HEK293 (cell line): ENCODE measurements around the gene ZIC5.

Source experiments
- CTCF ChIA-PET: fragments of 350-600 bp; formaldehyde crosslinking; extraction: SDS; loops from one replicate; lab custom pipeline; 2021; ENCODE audit warnings: antibody characterized with exemption; lab: Yijun Ruan, JAX
- POLR2A ChIA-PET: fragments of 300-600 bp; formaldehyde crosslinking; extraction: SDS; loops from one replicate; lab custom pipeline; 2020; ENCODE audit warnings: antibody characterized with exemption, inconsistent platforms; lab: Yijun Ruan, JAX
- H3K27ac ChIP-seq: fragments of 200-500 bp; sonication (Bioruptor generic); 2 replicates; pipeline ENCODE4 v1.5.1; 2014; ENCODE audit warnings: low read depth, low read length, control low read depth, inconsistent platforms; ENCODE audit errors: extremely low read depth
- H3K36me3 ChIP-seq, 2 experiments: fragments of 200-500 bp in 1 of 2; sonication (Bioruptor generic) in 1 of 2; 1 replicate in 1 of 2; 2 replicates in 1 of 2; pipeline ENCODE4 v1.5.1; 2014 to 2017; ENCODE audit warnings: inconsistent platforms in 2 of 2, low read length in 2 of 2; ENCODE audit not compliant: control insufficient read depth in 2 of 2, insufficient read depth in 1 of 2
- H3K4me1 ChIP-seq: fragments of 200-500 bp; sonication (Bioruptor generic); 2 replicates; pipeline ENCODE4 v1.5.1; 2014; ENCODE audit warnings: mild to moderate bottlenecking, low read length, inconsistent platforms; ENCODE audit not compliant: control insufficient read depth, insufficient read depth
- H3K4me3 ChIP-seq: 2 replicates; pipeline ENCODE4 v1.5.1; 2011; ENCODE audit warnings: low read depth, mild to moderate bottlenecking, control low read depth, low read length, moderate library complexity
- H3K9me3 ChIP-seq: fragments of 200-500 bp; sonication (Bioruptor generic); 2 replicates; pipeline ENCODE4 v1.5.1; 2014; ENCODE audit warnings: low read depth, low read length, inconsistent platforms; ENCODE audit not compliant: control insufficient read depth, insufficient read depth
- GFI1B ChIP-seq: fragments of 450-650 bp; formaldehyde crosslinking; IDR thresholded peaks from 2 replicates; pipeline ENCODE4 v1.5.1; 2016; ENCODE audit warnings: missing biosample characterization, missing genetic modification characterization
- HOXA7 ChIP-seq: sonication (generic); formaldehyde crosslinking; IDR thresholded peaks from 2 replicates; pipeline ENCODE4 v1.8.1; 2022; ENCODE audit warnings: missing genetic modification reagents, borderline replicate concordance
- IKZF3 ChIP-seq: fragments of 450-650 bp; IDR thresholded peaks from 2 replicates; pipeline ENCODE4 v1.5.0; 2018; ENCODE audit warnings: missing biosample characterization, mild to moderate bottlenecking, missing genetic modification characterization, moderate library complexity
- KLF8 ChIP-seq: fragments of 450-650 bp; formaldehyde crosslinking; IDR thresholded peaks from 2 replicates; pipeline ENCODE4 v1.5.1; 2016; ENCODE audit warnings: missing biosample characterization, missing genetic modification characterization
- PRDM2 ChIP-seq: fragments of 450-650 bp; formaldehyde crosslinking; IDR thresholded peaks from 2 replicates; pipeline ENCODE4 v1.5.1; 2016; ENCODE audit warnings: missing biosample characterization, missing genetic modification characterization, borderline replicate concordance
- SALL2 ChIP-seq: fragments of 450-650 bp; formaldehyde crosslinking; IDR thresholded peaks from 2 replicates; pipeline ENCODE4 v1.5.0; 2017; ENCODE audit warnings: missing biosample characterization, mild to moderate bottlenecking, missing genetic modification characterization, borderline replicate concordance
- ZBTB10 ChIP-seq: fragments of 450-650 bp; formaldehyde crosslinking; IDR thresholded peaks from 2 replicates; pipeline ENCODE4 v1.5.1; 2016; ENCODE audit warnings: missing biosample characterization, missing genetic modification characterization
- ZBTB44 ChIP-seq: fragments of 450-650 bp; IDR thresholded peaks from 2 replicates; pipeline ENCODE4 v1.5.1; 2018; ENCODE audit warnings: missing biosample characterization, mild to moderate bottlenecking, missing genetic modification characterization
- ZBTB8A ChIP-seq: fragments of 450-650 bp; formaldehyde crosslinking; IDR thresholded peaks from 2 replicates; pipeline ENCODE4 v1.5.1; 2016; ENCODE audit warnings: missing biosample characterization, missing genetic modification characterization
- ZNF184 ChIP-seq: fragments of 450-650 bp; IDR thresholded peaks from 2 replicates; pipeline ENCODE4 v1.5.1; 2018; ENCODE audit warnings: missing biosample characterization, mild to moderate bottlenecking, missing genetic modification characterization
- ZNF221 ChIP-seq: fragments of 450-650 bp; formaldehyde crosslinking; IDR thresholded peaks from 2 replicates; pipeline ENCODE4 v1.5.1; 2017; ENCODE audit warnings: missing biosample characterization, missing genetic modification characterization, borderline replicate concordance
- ZNF239 ChIP-seq: fragments of 450-650 bp; formaldehyde crosslinking; IDR thresholded peaks from 2 replicates; pipeline ENCODE4 v1.5.1; 2016; ENCODE audit warnings: missing biosample characterization, missing genetic modification characterization
- ZNF292 ChIP-seq: fragments of 450-650 bp; formaldehyde crosslinking; IDR thresholded peaks from 2 replicates; pipeline ENCODE4 v1.5.1; 2016; ENCODE audit warnings: low read depth, missing biosample characterization, missing genetic modification characterization, borderline replicate concordance
- ZNF311 ChIP-seq: fragments of 450-650 bp; formaldehyde crosslinking; IDR thresholded peaks from 2 replicates; pipeline ENCODE4 v1.5.1; 2017; ENCODE audit warnings: missing biosample characterization, missing genetic modification characterization, borderline replicate concordance
- ZNF341 ChIP-seq: fragments of 450-650 bp; formaldehyde crosslinking; IDR thresholded peaks from 2 replicates; pipeline ENCODE4; 2016; ENCODE audit warnings: low read depth, missing biosample characterization, missing genetic modification characterization
- ZNF426 ChIP-seq: fragments of 450-650 bp; formaldehyde crosslinking; IDR thresholded peaks from 2 replicates; pipeline ENCODE4 v1.5.1; 2017; ENCODE audit warnings: missing biosample characterization, missing genetic modification characterization, mild to moderate bottlenecking, inconsistent platforms, moderate library complexity
- ZNF521 ChIP-seq: fragments of 450-650 bp; formaldehyde crosslinking; IDR thresholded peaks from 2 replicates; pipeline ENCODE4 v1.5.1; 2017; ENCODE audit warnings: missing biosample characterization, mild to moderate bottlenecking, missing genetic modification characterization
- ZNF544 ChIP-seq: fragments of 450-650 bp; formaldehyde crosslinking; IDR thresholded peaks from 2 replicates; pipeline ENCODE4 v1.5.0; 2017; ENCODE audit warnings: missing biosample characterization, missing genetic modification characterization
- ZNF558 ChIP-seq: fragments of 450-650 bp; formaldehyde crosslinking; IDR thresholded peaks from 2 replicates; pipeline ENCODE4 v1.5.1; 2016; ENCODE audit warnings: missing biosample characterization, missing genetic modification characterization
- ZNF626 ChIP-seq: fragments of 450-650 bp; sonication (Bioruptor Pico); formaldehyde crosslinking; IDR thresholded peaks from 2 replicates; pipeline ENCODE4 v1.5.1; 2018; ENCODE audit warnings: missing biosample characterization, missing genetic modification characterization, inconsistent platforms
- ZNF670 ChIP-seq: fragments of 450-650 bp; formaldehyde crosslinking; IDR thresholded peaks from 2 replicates; pipeline ENCODE4 v1.5.1; 2016; ENCODE audit warnings: missing biosample characterization, missing genetic modification characterization, low read depth
- ZNF692 ChIP-seq: fragments of 450-650 bp; formaldehyde crosslinking; IDR thresholded peaks from 2 replicates; pipeline ENCODE4 v1.5.1; 2016; ENCODE audit warnings: missing biosample characterization, missing genetic modification characterization
- ZSCAN5A ChIP-seq: fragments of 450-650 bp; formaldehyde crosslinking; IDR thresholded peaks from 2 replicates; pipeline ENCODE4 v1.5.1; 2016; ENCODE audit warnings: missing biosample characterization, missing genetic modification characterization

Gene ZIC5

GRCh38 chr13:99979453-99980200 lies 8.1 kb upstream of the ZIC5 start:
- no peaks in the 10 kb centered on the region for H3K9me3 ChIP-seq
- ChIA-PET POLR2A (interaction anchor here (0.8 to 6.4 kb wide), 5 partner anchors 9 to 256 kb away, joined by 3 to 101 read pairs (median 4); partner anchors contain the start of genes PCCA and ZIC5), CTCF (interaction anchor here (0.5 to 0.7 kb wide), 4 partner anchors 10 to 284 kb away, joined by 3 read pairs; no protein-coding TSS in a partner anchor)
- H3K4me1 ChIP-seq: peaks cover 9% of the 10 kb centered on the region
- peak overlapping the region; percentile 99 for H3K27ac ChIP-seq
- H3K36me3 ChIP-seq: peaks cover 0 to 21% of the 10 kb centered on the region in 2 experiments; a peak in 1 of 3 replicates
- H3K4me3 ChIP-seq: peak overlapping the region; percentile 53
- TF ChIP-seq ZBTB44 (tag by site-specific recombination) (no peak), ZNF239 (tag by site-specific recombination) (no peak), ZNF311 (no peak), IKZF3 (tag by site-specific recombination) (no peak), SALL2 (tag by site-specific recombination) (no peak), ZNF544 (tag by site-specific recombination) (no peak), ZNF341 (tag by site-specific recombination) (peak; percentile 35; the same call in 1 of the 2 replicates), ZBTB10 (tag by site-specific recombination) (no peak), PRDM2 (tag by site-specific recombination) (no peak), HOXA7 (CRISPR knock-in tag) (no peak), ZNF292 (no peak), ZNF670 (tag by site-specific recombination) (no peak), KLF8 (tag by site-specific recombination) (peak; percentile 57; the same call in 1 of the 2 replicates), ZSCAN5A (tag by site-specific recombination) (no peak), GFI1B (no peak), ZNF626 (tag by site-specific recombination) (no peak), ZNF558 (tag by site-specific recombination) (no peak), ZNF521 (tag by site-specific recombination) (no peak), ZNF184 (tag by site-specific recombination) (no peak), ZNF221 (tag by site-specific recombination) (no peak), ZNF692 (tag by site-specific recombination) (peak; percentile 44), ZBTB8A (peak; percentile 68), ZNF426 (no peak)
